DND-41 (cell line): ENCODE data around the gene CDH20.

Experiments
- EZH2 ChIP-seq: IDR thresholded peaks from 3 replicates; pipeline ENCODE4 v1.6.1; 2012; ENCODE audit warnings: borderline replicate concordance, low read depth, mild to moderate bottlenecking, moderate library complexity, low read length, inconsistent platforms; ENCODE audit not compliant: severe bottlenecking
- TF ChIP-seq, protein P1 (sequence below): IDR thresholded peaks from 2 replicates; pipeline ENCODE4 v1.5.1; 2012; ENCODE audit warnings: borderline replicate concordance, low read length, moderate library complexity, mild to moderate bottlenecking; ENCODE audit not compliant: poor library complexity, severe bottlenecking; ENCODE audit errors: extremely low read depth

DNA sequence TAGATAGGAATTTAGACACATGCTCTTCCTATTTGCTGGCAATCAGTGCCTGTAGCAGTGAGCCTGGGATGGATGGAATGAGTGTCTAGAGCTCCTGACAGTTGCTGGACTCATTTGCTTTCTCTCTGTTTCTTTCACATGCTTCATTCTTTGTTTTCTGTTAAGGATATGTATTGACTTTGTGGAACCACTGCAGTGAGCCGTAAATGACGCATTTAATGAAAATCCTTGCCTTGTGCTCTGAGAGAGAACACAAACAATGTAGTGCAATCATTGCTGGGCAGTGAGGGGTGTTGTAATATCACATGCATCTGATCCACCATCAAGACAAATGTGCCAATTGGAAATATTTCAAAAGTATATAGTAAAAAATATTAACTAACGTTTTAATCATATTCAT lies 25.2 kb upstream of the CDH20 start:
- TF ChIP-seq, protein P1, sequence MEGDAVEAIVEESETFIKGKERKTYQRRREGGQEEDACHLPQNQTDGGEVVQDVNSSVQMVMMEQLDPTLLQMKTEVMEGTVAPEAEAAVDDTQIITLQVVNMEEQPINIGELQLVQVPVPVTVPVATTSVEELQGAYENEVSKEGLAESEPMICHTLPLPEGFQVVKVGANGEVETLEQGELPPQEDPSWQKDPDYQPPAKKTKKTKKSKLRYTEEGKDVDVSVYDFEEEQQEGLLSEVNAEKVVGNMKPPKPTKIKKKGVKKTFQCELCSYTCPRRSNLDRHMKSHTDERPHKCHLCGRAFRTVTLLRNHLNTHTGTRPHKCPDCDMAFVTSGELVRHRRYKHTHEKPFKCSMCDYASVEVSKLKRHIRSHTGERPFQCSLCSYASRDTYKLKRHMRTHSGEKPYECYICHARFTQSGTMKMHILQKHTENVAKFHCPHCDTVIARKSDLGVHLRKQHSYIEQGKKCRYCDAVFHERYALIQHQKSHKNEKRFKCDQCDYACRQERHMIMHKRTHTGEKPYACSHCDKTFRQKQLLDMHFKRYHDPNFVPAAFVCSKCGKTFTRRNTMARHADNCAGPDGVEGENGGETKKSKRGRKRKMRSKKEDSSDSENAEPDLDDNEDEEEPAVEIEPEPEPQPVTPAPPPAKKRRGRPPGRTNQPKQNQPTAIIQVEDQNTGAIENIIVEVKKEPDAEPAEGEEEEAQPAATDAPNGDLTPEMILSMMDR = no peak
- no peak for TF ChIP-seq EZH2
